Astrocyte of the cerebellum (primary cell): ENCODE data around the gene OR6K3.
"Not testable (repeated sequence)": the region's sequence is repeated elsewhere in the genome, so short reads cannot be mapped to it uniquely, and the experiment has no call there.

Experiments used
- DNase-seq: peaks from one replicate; pipeline ENCODE4 v3.0.0-alpha.2; 2011; ENCODE audit warnings: low read depth
- H3K4me3 ChIP-seq: 2 replicates; pipeline ENCODE4 v1.5.1; 2011; ENCODE audit warnings: mild to moderate bottlenecking, low read depth, low read length, moderate library complexity
- CTCF ChIP-seq: IDR thresholded peaks from 2 replicates; pipeline ENCODE4 v1.5.1; 2012; ENCODE audit warnings: low read length, low read depth, moderate library complexity, mild to moderate bottlenecking; ENCODE audit errors: missing control alignments
- in situ Hi-C: cut with HindIII; loops from 2 replicates; pipeline ENCODE4 v1.10.0; 2017; ENCODE audit warnings: low sequenced_read_pairs

The OR6K3 gene

GRCh38 chr1:158714754-158715153 lies 5.8 kb downstream of the OR6K3 start:
- DNase-seq, result no peak
- H3K4me3 ChIP-seq, result no peak overlapping the region
- in situ Hi-C loops, result no loop called here
- TF ChIP-seq CTCF, result no peak

- TF ChIP-seq CTCF, result no peak
- no peak overlapping the region for H3K4me3 ChIP-seq
- in situ Hi-C loops, result no loop called here
- no peak for DNase-seq
Observed at GRCh38 chr1:158711098-158711497, 9.4 kb downstream of the OR6K3 start.

DNA sequence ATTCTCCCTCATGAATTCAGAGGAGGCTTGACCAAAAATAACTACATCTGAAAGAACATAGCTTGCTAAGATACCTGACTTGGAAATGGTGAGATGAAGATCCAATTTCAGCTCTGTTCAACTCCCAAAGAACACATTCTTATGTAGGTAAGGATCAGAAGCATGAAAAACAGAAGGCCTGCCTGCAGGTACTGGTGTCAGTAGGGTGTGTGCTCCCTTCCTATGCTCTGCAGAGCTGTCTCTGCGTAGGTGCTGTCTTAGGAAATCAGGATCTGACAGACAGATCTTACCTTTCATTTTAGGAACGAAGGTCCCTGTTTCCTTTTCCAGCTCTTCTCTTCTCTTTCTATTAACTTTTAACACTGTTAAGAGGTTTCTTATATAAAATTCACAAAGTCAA lies 14.4 kb downstream of the OR6K3 start:
- H3K4me3 ChIP-seq, result no peak overlapping the region
- TF ChIP-seq CTCF, result no peak
- in situ Hi-C loops, result no loop called here
- DNase-seq, result no peak

DNA sequence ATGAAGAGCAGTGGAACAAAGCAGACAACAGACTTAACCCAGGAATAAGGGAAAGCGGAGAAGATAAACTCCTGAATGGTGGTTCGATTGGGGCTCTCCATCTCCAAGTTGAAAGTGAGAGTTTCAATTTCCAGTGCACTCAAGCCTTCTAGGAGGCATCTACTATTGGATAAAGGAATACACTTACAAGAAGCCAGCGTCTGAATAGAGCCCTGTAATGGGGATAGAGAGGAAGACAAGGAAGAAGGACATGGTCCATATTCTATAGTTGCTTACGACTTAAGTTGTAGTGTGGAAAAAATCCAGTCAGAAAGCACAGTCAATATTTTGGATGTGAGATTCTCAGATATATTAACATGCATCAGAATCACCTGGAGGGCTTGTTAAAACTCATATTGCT lies 20.0 kb downstream of the OR6K3 start, which contains the start of gene OR6K2:
Gene OR6K2, minus strand, starts transcription at position 101 of the 400 bp plus-strand sequence. Its CDS starts 0 bp downstream, at position 101.
- no peak for TF ChIP-seq CTCF
- in situ Hi-C loops, result no loop called here
- no peak for DNase-seq

DNA sequence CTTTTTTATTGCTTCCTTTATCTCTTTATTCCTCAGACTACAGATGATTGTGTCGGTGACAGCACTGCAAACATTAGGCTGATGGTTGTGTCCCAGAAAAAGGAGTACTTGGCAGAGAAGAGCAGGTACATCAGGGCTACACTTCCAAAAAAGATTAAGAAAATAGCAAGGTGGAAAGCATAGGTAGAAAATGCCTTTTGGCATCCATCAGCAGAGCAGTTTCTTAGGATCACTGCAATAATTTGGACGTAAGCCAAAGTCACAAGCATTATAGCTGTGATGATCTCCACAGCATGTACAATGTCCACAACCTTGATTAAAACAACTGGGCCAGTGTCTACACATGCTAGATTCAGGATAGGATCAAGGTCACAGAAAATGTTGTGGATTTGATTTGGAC lies 25.9 kb downstream of the OR6K3 start:
- TF ChIP-seq CTCF, result no peak
- DNase-seq, result no peak
- in situ Hi-C loops, result no loop called here
- H3K4me3 ChIP-seq, result no peak overlapping the region

More for the DNA sequence above, 20.0 kb downstream of the OR6K3 start, which contains the start of gene OR6K2:
- H3K4me3 ChIP-seq, result no peak within 1 kb of the TSS

- in situ Hi-C loops, result no loop called here
- H3K4me3 ChIP-seq, result no peak overlapping the region
- no peak for DNase-seq
- no peak for TF ChIP-seq CTCF
Observed at GRCh38 chr1:158692356-158692755, 28.2 kb downstream of the OR6K3 start.

GRCh38 chr1:158691907-158692306 lies 28.6 kb downstream of the OR6K3 start:
- H3K4me3 ChIP-seq, result no peak overlapping the region
- no peak for DNase-seq
- in situ Hi-C loops, result no loop called here
- TF ChIP-seq CTCF, result no peak

DNA sequence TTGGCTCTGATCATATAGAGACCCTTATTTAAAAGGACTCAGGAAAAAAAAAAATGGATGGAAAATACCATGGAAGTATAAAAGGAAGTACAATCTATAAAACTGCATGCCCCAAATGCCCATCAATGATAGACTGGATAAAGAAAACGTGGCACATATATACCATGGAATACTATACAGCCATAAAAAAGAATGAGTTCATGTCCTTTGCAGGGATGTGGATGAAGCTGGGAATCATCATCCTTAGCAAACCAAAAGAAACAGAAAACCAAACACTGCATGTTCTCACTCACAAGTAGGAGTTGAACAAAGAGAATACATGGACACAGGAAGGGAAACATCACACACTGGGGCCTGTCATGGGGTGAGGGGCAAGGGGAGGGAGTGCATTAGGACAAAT lies 29.4 kb downstream of the OR6K3 start:
- DNase-seq, in situ Hi-C loops: not testable (repeated sequence)

More for the DNA sequence above, 29.4 kb downstream of the OR6K3 start:
- not testable (repeated sequence) for H3K4me3 ChIP-seq
